Keratinocyte (primary cell): ENCODE data around the gene GNMT. TPM values are rescaled to one million over a fixed set of nuclear protein-coding genes. Genes with fewer than 3 reads are reported as not detected.
A peak's percentile ranks its signal among the peaks of the same experiment; 100 is the strongest.

Experiments used
- DNase-seq: peaks from one replicate; pipeline ENCODE4 v3.0.0-alpha.2; 2011; ENCODE audit warnings: low read depth, missing footprints, low spot score
- FAIRE-seq: peaks from 2 replicates; lab custom pipeline; 2011; peaks lifted over from hg19 to GRCh38; lab: Jason Lieb, UNC
- H2AFZ ChIP-seq: 2 replicates; pipeline ENCODE4 v1.6.0; 2012; ENCODE audit warnings: low read length, control low read depth, inconsistent platforms; ENCODE audit not compliant: control insufficient read depth
- H3K27ac ChIP-seq: 2 replicates; pipeline ENCODE4 v1.5.1; 2011; ENCODE audit warnings: low read length; ENCODE audit not compliant: control insufficient read depth, insufficient read depth
- H3K27me3 ChIP-seq: 3 replicates; pipeline ENCODE4 v1.6.0; 2011; ENCODE audit warnings: low read length; ENCODE audit not compliant: control insufficient read depth, insufficient read depth; ENCODE audit errors: extremely low read depth
- H3K36me3 ChIP-seq, 2 experiments: 2 replicates in 1 of 2; 3 replicates in 1 of 2; pipeline ENCODE4 v1.5.1; 2011; ENCODE audit warnings: low read length in 2 of 2, mild to moderate bottlenecking in 1 of 2; ENCODE audit not compliant: control insufficient read depth in 2 of 2, insufficient read depth in 2 of 2; ENCODE audit errors: extremely low read depth in 1 of 2
- H3K4me1 ChIP-seq: 3 replicates; pipeline ENCODE4 v1.5.1; 2011; ENCODE audit warnings: low read length; ENCODE audit not compliant: control insufficient read depth, insufficient read depth; ENCODE audit errors: extremely low read depth
- H3K4me2 ChIP-seq: 3 replicates; pipeline ENCODE4 v1.6.0; 2011; ENCODE audit warnings: low read depth, low read length; ENCODE audit not compliant: control insufficient read depth, insufficient read depth; ENCODE audit errors: extremely low read depth
- H3K4me3 ChIP-seq, 3 experiments: fragments of 200-600 bp in 1 of 3; sonication (generic) in 1 of 3; 2 replicates in 2 of 3; 3 replicates in 1 of 3; pipeline ENCODE4 v1.5.1; 2011 to 2016; ENCODE audit warnings: low read length in 3 of 3, mild to moderate bottlenecking in 3 of 3, control low read depth in 2 of 3, inconsistent platforms in 1 of 3, low read depth in 1 of 3, mixed read lengths in 1 of 3, mixed run types in 1 of 3, moderate library complexity in 1 of 3; ENCODE audit not compliant: control insufficient read depth in 2 of 3, insufficient read depth in 2 of 3; ENCODE audit errors: extremely low read depth in 1 of 3
- H3K79me2 ChIP-seq: 2 replicates; pipeline ENCODE4 v1.6.0; 2012; ENCODE audit warnings: low read length; ENCODE audit not compliant: control insufficient read depth, insufficient read depth
- H3K9ac ChIP-seq: 3 replicates; pipeline ENCODE4 v1.6.0; 2011; ENCODE audit warnings: low read length; ENCODE audit not compliant: control insufficient read depth, insufficient read depth; ENCODE audit errors: extremely low read depth
- H3K9me1 ChIP-seq: 3 replicates; pipeline ENCODE4 v1.6.0; 2011; ENCODE audit warnings: low read length; ENCODE audit not compliant: control insufficient read depth, insufficient read depth; ENCODE audit errors: extremely low read depth
- H3K9me3 ChIP-seq: 2 replicates; pipeline ENCODE4 v1.5.1; 2012; ENCODE audit warnings: low read depth, low read length; ENCODE audit not compliant: control insufficient read depth
- H4K20me1 ChIP-seq: 3 replicates; pipeline ENCODE4 v1.6.0; 2011; ENCODE audit warnings: low read length; ENCODE audit not compliant: control insufficient read depth, insufficient read depth; ENCODE audit errors: extremely low read depth
- CTCF ChIP-seq, 3 experiments: IDR thresholded peaks in 1 of 3; conservative IDR thresholded peaks in 1 of 3; optimal IDR thresholded peaks in 1 of 3; 2 replicates in 2 of 3; 3 replicates in 1 of 3; pipeline versions ENCODE3 to v1.5.1; 2011; ENCODE audit warnings: low read length in 3 of 3, mild to moderate bottlenecking in 3 of 3, moderate library complexity in 2 of 3, control low read depth in 1 of 3, inconsistent platforms in 1 of 3; ENCODE audit not compliant: insufficient read depth in 2 of 3; ENCODE audit errors: extremely low read depth in 1 of 3
- EZH2 ChIP-seq: IDR thresholded peaks from one replicate; pipeline ENCODE4 v1.6.1; 2012; ENCODE audit warnings: inconsistent platforms, mild to moderate bottlenecking, low read length, moderate library complexity
- dilution Hi-C: fragments of 300-500 bp; cut with MboI; formaldehyde crosslinking; loops from one replicate; pipeline ENCODE4 v1.7.0; 2020; ENCODE audit warnings: low sequenced_read_pairs; ENCODE audit not compliant: extremely low pct_ligation_motif_present
- polyA plus RNA-seq, 5 experiments: library from polyadenylated mRNA; depleted of rRNA in 3 of 5; stranded (reverse) in 3 of 5; stranded (forward) in 1 of 5; unstranded in 1 of 5; fragments of >200 nt; gene quantifications; 1 replicate in 1 of 5; 2 replicates in 3 of 5; 3 replicates in 1 of 5; pipeline versions ENCODE4 v1.2.1 to v1.2.3, GENCODE V29; 2011 to 2012; ENCODE audit warnings: missing spikeins in 2 of 5, low read depth in 1 of 5, low replicate concordance in 1 of 5

Gene GNMT
- polyA plus RNA-seq, 1 donor (not counting 4 experiments of a cell fraction or from before 2014, with no cell fraction given): 0.08 TPM

GRCh38 chr6:42963855-42964605 lies 3.5 kb downstream of the GNMT start:
- TF ChIP-seq EZH2 (no peak), CTCF (optimal IDR thresholded peaks at IDR 0.05 in 1 of 3, IDR thresholded peaks at IDR 0.05 in 1 of 3, conservative IDR thresholded peaks at IDR 0.05 in 1 of 3; ENCODE audit: extremely low read depth in 1 of 3, insufficient read depth in 2 of 3, low read length in 3 of 3) (peak; percentile 39 to 65 (median 46))
- Histone ChIP-seq H2AFZ (no peak overlapping the region), H4K20me1 (no peaks in the 10 kb centered on the region), H3K27me3 (no peaks in the 10 kb centered on the region), H3K4me2 (no peak overlapping the region), H3K27ac (no peak overlapping the region), H3K9me3 (no peaks in the 10 kb centered on the region), H3K36me3 (peaks cover 11 to 24% of the 10 kb centered on the region in 2 experiments), H3K4me1 (peaks cover 9% of the 10 kb centered on the region), H3K4me3 (no peak overlapping the region), H3K9ac (no peak overlapping the region), H3K9me1 (no peaks in the 10 kb centered on the region), H3K79me2 (no peaks in the 10 kb centered on the region)
- dilution Hi-C loops: no loop called here
- no peak for FAIRE-seq
- DNase-seq: no peak

- Histone ChIP-seq H3K9me1 (no peaks in the 10 kb centered on the region), H3K4me2 (no peak overlapping the region), H3K4me1 (peaks cover 6% of the 10 kb centered on the region), H2AFZ (no peak overlapping the region), H3K36me3 (peaks cover 11 to 26% of the 10 kb centered on the region in 2 experiments), H3K9ac (no peak overlapping the region), H3K27me3 (no peaks in the 10 kb centered on the region), H3K79me2 (no peaks in the 10 kb centered on the region), H3K9me3 (no peaks in the 10 kb centered on the region), H4K20me1 (no peaks in the 10 kb centered on the region), H3K4me3 (no peak overlapping the region), H3K27ac (no peak overlapping the region)
- FAIRE-seq: no peak
- dilution Hi-C loops: no loop called here
- DNase-seq: no peak
- TF ChIP-seq EZH2: no peak
Measured at GRCh38 chr6:42966571-42966970, 6.0 kb downstream of the GNMT start.
